ENCODE results near the gene PPM1L.

DNA sequence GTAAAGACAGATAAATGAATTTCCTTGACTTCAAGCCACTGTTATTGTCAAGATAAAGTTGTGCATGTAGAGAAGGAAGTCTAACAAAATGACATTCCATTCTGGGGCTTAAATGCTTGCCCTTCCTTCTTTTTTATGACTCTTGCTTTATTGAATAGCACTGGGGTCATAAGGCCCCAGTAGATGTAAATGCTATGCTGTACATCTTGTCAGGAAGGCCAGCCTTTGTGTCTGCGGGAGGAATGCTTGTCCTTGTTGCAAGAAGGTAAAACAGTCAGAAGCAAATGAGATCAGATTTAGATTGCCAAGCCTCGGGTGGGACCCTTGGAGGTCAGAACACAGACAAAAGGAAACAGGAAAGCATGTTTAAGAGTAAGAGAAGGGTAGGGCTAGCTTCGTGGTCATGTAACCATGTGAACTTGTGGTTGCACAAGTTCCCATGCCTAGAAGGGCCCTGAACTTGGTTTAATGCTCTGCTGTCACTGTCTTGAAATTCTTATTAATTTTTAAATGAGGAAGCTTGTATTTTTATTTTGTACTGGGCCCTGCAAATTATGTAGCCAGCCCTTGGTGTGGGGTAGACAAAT lies 81.5 kb downstream of the PPM1L start:
- TF ChIP-seq CTCF (IDR thresholded peaks at IDR 0.05) (no peak), POLR2A (IDR thresholded peaks at IDR 0.05) (no peak)
